Retinal pigment epithelial cell (primary cell): ENCODE results near the gene GTF3C5.

ENCODE experiments used
- DNase-seq: peaks from one replicate; pipeline ENCODE4 v3.0.0-alpha.2; 2010; ENCODE audit warnings: low read depth
- H3K4me3 ChIP-seq: 2 replicates; pipeline ENCODE4 v1.5.1; 2011; ENCODE audit warnings: mild to moderate bottlenecking, low read length, control low read depth, moderate library complexity
- TF ChIP-seq, protein P1 (sequence below): conservative IDR thresholded peaks from 2 replicates; pipeline ENCODE4 v1.5.1; 2011; ENCODE audit warnings: low read depth, low read length, control low read depth, inconsistent platforms

Gene GTF3C5

GRCh38 chr9:133023117-133023890, 7.5 kb upstream of the GTF3C5 start:
- TF ChIP-seq, protein P1, sequence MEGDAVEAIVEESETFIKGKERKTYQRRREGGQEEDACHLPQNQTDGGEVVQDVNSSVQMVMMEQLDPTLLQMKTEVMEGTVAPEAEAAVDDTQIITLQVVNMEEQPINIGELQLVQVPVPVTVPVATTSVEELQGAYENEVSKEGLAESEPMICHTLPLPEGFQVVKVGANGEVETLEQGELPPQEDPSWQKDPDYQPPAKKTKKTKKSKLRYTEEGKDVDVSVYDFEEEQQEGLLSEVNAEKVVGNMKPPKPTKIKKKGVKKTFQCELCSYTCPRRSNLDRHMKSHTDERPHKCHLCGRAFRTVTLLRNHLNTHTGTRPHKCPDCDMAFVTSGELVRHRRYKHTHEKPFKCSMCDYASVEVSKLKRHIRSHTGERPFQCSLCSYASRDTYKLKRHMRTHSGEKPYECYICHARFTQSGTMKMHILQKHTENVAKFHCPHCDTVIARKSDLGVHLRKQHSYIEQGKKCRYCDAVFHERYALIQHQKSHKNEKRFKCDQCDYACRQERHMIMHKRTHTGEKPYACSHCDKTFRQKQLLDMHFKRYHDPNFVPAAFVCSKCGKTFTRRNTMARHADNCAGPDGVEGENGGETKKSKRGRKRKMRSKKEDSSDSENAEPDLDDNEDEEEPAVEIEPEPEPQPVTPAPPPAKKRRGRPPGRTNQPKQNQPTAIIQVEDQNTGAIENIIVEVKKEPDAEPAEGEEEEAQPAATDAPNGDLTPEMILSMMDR: no peak
- DNase-seq: no peak

GRCh38 chr9:133026426-133026825, 4.4 kb upstream of the GTF3C5 start:
- no peak overlapping the region for H3K4me3 ChIP-seq
- TF ChIP-seq, protein P1: no peak
- DNase-seq: no peak

More at GRCh38 chr9:133023117-133023890, 7.5 kb upstream of the GTF3C5 start:
- no peak overlapping the region for H3K4me3 ChIP-seq

GRCh38 chr9:133027134-133027533, 3.7 kb upstream of the GTF3C5 start:
- H3K4me3 ChIP-seq: no peak overlapping the region
- no peak for DNase-seq
- TF ChIP-seq, protein P1: no peak

- TF ChIP-seq, protein P1: no peak
- H3K4me3 ChIP-seq: no peak overlapping the region
- no peak for DNase-seq
These were observed 2.6 kb upstream of the GTF3C5 start for GRCh38 chr9:133028221-133028620.

DNA sequence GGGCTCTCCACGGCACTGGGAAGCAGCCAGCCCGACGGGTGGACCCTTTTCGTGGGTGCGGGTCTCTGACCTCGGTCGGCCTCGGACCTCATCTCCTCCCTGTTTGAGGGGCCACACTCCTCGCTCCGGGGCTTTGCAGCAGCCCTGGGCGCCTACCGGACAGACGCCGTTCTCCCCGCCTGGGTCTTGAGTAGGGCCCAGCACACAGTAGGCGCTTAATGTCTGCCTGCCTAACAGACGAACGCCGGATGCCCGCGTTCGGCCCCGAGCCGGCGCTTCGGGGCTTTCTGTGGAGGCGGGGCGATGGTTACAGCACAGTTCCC, 842 bp upstream of the GTF3C5 start:
- no peak for DNase-seq
- H3K4me3 ChIP-seq: peak overlapping the region; percentile 71
- TF ChIP-seq, protein P1: no peak

- peak overlapping the region; percentile 71 for H3K4me3 ChIP-seq
- TF ChIP-seq, protein P1: no peak
- no peak for DNase-seq
These were observed 279 bp downstream of the GTF3C5 start for GRCh38 chr9:133031130-133031422.

DNA sequence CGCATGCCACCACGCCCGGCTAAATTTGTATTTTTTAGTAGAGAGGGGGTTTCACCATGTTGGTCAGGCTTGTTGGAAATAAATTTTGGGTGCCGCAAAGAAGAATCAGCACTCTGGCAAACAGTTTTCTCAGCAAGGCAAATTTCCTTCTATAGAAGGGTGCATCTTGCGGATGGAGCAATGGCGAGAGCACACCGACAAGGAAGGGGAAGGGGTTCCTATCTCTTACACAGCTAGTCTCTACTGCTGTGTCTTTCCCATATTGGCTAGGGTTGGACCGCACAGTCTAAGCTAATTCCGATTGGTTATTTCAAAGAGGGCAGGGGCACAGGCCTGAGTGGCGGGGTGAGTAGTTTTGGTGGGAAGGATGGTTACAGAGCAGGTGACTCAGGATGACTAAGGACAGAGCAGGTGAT, 707 bp downstream of the GTF3C5 start:
- TF ChIP-seq, protein P1: no peak
- DNase-seq: no peak
- H3K4me3 ChIP-seq: peak overlapping the region; percentile 71
